ENCODE data around the gene TRPC4.

DNA sequence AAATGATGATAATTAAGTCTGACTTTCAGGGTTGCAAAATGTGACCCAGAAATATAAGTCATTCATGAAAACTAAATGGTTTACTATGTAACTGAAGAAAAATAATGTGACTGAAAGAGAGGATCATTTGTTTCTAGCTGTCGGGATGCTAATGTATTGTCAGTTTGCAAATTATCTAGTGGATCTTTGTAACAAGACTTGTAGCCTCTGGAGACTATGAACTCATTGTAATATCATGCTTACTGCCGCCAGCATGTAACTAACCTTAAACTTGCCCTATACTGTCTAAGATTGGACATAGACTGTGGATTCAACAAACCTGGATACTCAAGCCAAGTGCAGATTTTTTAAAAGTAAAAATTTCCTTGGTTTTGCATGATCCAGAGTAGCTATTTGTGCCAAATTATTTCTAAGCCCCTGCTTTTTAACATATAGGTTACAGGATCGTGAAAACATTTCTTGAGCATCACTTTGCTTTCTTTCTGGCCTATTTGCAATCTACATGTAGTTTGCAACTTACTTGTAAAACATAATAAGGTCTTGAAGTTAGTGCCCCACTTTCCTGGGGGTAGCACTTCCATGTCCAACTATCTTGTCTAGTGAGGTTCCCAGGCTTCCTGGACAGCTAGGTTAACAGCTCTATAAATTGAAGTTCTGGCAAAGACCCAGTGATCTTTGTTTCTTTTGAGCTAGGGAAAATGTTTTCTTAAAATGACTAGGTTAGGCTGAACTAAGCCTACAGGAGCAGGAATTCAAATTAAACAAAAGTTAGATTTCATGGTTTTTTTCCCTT is 267.7 kb downstream of the TRPC4 start:
- TF ChIP-seq, protein P1, sequence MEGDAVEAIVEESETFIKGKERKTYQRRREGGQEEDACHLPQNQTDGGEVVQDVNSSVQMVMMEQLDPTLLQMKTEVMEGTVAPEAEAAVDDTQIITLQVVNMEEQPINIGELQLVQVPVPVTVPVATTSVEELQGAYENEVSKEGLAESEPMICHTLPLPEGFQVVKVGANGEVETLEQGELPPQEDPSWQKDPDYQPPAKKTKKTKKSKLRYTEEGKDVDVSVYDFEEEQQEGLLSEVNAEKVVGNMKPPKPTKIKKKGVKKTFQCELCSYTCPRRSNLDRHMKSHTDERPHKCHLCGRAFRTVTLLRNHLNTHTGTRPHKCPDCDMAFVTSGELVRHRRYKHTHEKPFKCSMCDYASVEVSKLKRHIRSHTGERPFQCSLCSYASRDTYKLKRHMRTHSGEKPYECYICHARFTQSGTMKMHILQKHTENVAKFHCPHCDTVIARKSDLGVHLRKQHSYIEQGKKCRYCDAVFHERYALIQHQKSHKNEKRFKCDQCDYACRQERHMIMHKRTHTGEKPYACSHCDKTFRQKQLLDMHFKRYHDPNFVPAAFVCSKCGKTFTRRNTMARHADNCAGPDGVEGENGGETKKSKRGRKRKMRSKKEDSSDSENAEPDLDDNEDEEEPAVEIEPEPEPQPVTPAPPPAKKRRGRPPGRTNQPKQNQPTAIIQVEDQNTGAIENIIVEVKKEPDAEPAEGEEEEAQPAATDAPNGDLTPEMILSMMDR (IDR thresholded peaks at IDR 0.05) = no peak
- TF ChIP-seq POLR2A (IDR thresholded peaks at IDR 0.05) = no peak

All from adrenal gland (tissue), 5 donors.